GM04503 (cell line): ENCODE results near the gene RFX1.

ENCODE experiments used
- DNase-seq: peaks from one replicate; pipeline ENCODE4 v3.0.0-alpha.2; 2012; ENCODE audit warnings: low read depth

Gene RFX1

GRCh38 chr19:13960863-13961784, 45.0 kb downstream of the RFX1 start:
- no peak for DNase-seq

GRCh38 chr19:13959962-13960862, 45.9 kb downstream of the RFX1 start:
- no peak for DNase-seq

GRCh38 chr19:13959141-13959961, 46.8 kb downstream of the RFX1 start:
- DNase-seq = no peak

GRCh38 chr19:13958043-13958442, 48.1 kb downstream of the RFX1 start:
- DNase-seq = no peak

- DNase-seq = no peak
Measured at GRCh38 chr19:13957051-13957450, 49.1 kb downstream of the RFX1 start.

GRCh38 chr19:13956365-13956744, 49.8 kb downstream of the RFX1 start:
- no peak for DNase-seq

- DNase-seq = no peak
Measured at GRCh38 chr19:13955662-13956364, 50.3 kb downstream of the RFX1 start.

GRCh38 chr19:13954185-13954584, 51.9 kb downstream of the RFX1 start:
- DNase-seq = no peak

- DNase-seq = peak; percentile 39
Measured at GRCh38 chr19:13952931-13953531, 53.1 kb downstream of the RFX1 start.

- peak; percentile 96 for DNase-seq
Measured at GRCh38 chr19:13952154-13952930, 53.8 kb downstream of the RFX1 start, which contains the start of gene DCAF15. Gene DCAF15 (plus strand): TSS chr19:13952509. CDS start chr19:13952513, 4 bp downstream.

- no peak for DNase-seq
Measured at GRCh38 chr19:13951799-13952153, 54.3 kb downstream of the RFX1 start.

- no peak for DNase-seq
Measured at GRCh38 chr19:13951043-13951442, 55.1 kb downstream of the RFX1 start.

- DNase-seq = no peak
Measured at GRCh38 chr19:13946414-13946813, 59.7 kb downstream of the RFX1 start.

GRCh38 chr19:13942023-13942684, 64.0 kb downstream of the RFX1 start:
- no peak for DNase-seq

GRCh38 chr19:13938301-13939064, 67.6 kb downstream of the RFX1 start, which contains the start of gene PODNL1:
Gene PODNL1 (minus strand): TSS chr19:13938417. CDS start chr19:13938181, 236 bp downstream.
- DNase-seq = peak; percentile 71

GRCh38 chr19:13937479-13938300, 68.4 kb downstream of the RFX1 start:
- DNase-seq = no peak

GRCh38 chr19:13935765-13936510, 70.2 kb downstream of the RFX1 start:
- no peak for DNase-seq
